ENCODE data around the gene ZNF302.

ZNF302 gene

DNA sequence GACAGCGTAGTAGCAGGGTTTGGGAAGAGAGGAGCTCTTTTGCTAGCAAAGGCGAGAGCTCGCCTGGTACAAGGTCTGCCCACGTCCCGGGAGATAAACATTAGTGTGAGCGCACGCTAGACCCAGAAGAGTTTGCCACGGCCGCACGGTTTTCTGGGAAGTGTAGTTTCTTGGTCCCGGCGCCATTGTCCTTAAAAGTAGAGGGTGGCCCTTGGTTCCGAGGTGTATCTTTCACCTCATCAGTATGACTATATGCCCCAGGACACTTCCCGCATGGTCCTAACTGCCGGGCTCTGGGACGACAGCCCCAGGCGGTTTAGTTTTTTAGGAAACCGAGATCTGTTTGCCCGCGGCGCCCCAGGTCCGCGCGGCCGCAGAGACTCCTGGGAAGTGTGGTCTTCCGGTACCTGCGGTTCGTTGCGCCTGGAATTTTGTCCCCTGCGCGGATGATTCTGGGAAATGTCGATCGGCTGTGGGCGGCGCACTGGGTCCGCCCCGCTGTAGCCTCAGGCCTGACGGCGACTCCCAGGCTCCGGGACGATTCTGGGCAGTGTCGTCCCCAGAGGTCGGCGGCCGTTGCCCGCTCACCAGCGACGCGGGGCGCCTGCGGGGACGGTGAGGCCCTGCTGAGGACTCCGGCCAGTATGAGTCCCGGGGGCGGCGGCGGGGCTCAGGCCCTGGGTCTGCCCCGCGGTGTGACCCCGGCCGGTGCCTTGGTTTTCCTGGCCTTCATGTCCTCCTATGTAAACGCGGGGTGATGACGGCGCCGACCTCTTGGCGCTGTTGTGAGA lies 56.5 kb downstream of the ZNF302 start, which contains the start of gene ZNF181:
TSS of gene ZNF181 (plus strand) at position 498 of the 791 bp plus-strand sequence. CDS start 795 bp downstream, outside the sequence.
- peak; percentile 85 for DNase-seq

DNA sequence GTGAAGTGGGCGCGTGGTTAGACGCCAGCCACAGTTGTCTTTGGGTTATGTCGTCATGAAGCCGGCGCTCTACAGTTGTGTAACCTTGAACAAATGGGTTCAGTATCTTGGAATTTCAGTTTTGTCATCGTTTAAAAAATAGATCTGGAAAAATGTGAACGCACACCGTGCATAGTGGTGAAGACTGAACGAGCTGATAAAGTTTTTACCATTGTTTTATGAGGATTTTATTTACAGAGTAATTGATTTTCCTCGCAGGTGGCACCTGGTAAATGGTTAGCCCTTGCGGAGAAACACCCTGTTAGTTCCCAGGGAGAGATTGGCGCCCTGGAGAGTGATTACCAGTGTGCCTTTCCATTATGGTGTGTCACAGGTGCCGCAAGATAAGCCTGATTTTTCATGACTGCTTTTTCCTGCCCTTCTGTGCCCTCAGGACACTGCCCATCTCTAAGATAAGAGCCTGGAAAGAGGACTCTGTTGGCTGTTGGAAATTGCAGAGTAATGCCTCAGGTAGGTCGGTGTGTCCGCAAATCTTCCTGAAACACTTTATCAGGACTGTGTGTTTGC lies 57.1 kb downstream of the ZNF302 start:
- no peak for DNase-seq

All from T1000 (cell line).